NCI-H2029 treated with DMSO at 0.1 percent for 48 hours (cell line): Measurements from ENCODE around the gene DNASE1.
A peak's percentile ranks its signal among the peaks of the same experiment; 100 is the strongest.

Source experiments
- DNase-seq: peaks from one replicate; lab custom pipeline; 2025; lab: John Stamatoyannopoulos, UW

Gene DNASE1

DNA sequence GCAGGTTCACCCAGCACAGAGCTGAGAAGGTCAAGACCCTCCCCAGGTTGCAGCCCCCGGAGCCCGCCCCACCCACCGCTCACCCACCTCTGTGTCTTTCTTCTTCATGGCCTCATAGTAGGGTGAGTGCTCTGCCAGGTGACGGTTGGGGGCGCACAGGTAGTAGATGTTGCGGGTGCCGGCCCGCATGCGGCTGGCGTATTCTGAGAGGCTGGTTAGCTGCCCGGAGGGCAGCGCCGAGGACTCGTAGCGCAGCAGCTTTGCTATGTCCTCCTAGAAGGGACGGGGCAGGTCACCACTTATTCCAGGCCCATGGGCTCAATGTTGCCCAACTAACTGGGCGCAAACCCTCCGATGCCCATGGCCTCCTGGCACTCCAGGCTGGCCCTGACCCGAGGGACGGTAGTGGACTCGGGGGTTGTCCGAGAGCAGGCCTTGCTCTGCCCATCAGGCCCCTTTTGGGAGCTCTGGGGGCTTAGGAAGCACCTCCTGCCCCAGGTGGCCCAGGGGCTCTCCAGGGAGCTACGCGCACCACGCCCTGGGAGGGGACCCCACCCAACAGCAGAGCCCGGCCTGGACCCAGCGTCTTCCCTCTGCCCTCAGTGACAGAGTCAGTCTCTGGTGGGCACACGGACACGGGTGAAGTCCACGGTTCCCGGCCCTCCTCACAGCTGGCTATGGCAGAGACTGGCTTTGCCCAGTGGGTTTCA is 9.9 kb downstream of the DNASE1 start:
- no peak for DNase-seq

DNA sequence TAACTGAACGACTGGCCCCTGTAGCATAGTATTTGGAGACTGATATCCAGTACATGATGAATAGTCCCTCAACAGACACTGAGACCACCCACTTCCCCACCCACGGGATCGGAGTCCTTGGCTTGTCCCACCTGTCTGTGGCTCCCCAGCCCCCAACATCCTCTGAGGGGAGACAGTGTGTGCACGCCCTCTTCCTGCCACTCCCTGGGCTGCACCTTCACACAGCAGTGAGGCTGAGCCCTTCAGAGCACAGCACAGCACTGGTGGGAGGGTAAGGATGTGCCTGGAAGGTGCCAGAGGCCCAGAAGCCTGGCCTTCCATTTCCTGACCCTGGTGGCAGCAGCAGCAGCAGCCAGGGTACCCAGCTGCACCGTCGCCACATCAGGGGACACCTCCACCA is 11.0 kb downstream of the DNASE1 start:
- no peak for DNase-seq

DNA sequence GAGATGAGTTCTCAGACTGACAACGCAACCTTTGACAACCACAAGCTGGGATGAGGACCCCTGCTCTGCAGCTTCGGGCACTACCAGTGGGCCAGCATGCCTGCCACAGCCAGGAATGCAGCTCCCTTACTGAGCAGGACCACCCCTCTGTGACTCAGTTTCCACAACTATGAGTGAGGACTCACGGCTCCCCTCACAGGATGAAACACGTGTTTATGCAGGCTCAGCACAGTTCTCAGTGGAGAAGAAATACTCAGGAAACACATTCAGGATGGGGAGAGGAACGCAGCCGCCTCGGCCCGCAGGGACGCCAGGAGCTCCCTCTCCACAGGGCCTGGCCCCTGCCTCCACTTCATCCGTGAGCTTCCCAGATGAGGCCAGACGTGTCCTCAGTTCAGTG is 14.1 kb downstream of the DNASE1 start:
- DNase-seq: no peak

DNA sequence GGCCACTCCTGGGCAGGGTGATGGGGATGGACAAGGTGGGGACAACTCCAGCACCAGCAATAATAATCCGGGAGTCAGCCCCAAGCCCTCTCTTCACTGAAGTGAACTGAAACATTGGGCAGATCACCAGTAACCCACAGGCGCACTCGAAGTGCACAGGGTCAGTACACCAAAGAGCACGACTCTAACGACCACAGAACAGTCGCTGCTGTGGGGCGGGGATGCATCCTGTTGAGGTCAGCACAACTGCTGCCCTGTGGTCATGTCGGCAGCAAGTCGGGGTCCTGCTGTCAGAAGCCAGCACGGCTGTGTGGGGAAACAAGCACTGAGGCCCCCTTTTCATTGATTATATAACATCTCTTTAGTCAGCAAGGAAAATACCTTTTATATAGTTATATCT is 14.6 kb downstream of the DNASE1 start:
- no peak for DNase-seq

DNA sequence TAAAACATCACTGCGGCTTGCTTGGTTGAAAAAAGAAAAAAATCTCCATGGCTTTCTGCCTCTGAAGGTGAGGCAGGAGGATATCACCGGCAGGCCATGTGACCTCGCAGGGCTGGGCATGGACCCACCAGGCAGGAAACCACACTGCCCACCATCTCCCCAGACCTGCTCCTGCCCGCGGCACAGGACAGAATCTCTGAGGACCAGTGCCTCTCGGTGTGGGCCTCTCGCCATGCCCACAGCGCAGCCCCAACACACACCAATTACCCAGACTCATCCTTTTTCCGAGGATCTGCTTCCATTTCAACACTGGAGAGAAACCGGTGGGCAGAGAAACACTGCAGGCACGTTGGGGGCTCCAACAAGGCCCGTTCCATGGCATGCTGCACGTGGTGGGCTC is 16.2 kb downstream of the DNASE1 start:
- DNase-seq: no peak

DNA sequence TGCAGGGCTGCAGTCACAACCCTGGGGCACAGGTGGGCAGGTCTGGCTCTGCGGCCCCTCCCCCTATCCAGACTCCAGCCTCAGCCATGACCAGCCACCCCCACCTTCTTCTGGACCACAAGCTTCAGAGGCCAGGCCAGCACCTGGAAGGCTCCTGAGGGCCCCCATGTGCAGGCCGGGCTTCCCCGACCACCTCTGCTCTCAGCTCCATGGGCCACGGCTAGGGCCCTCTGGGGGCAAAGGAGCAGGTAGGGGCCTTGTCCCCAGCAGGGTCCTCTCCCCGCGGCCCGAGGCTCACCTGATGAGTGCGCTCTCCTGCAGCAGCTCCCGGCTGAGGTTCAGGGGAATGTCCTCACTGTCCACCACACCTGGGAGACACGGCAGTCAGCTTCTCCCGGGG is 16.9 kb downstream of the DNASE1 start:
- DNase-seq: no peak

DNA sequence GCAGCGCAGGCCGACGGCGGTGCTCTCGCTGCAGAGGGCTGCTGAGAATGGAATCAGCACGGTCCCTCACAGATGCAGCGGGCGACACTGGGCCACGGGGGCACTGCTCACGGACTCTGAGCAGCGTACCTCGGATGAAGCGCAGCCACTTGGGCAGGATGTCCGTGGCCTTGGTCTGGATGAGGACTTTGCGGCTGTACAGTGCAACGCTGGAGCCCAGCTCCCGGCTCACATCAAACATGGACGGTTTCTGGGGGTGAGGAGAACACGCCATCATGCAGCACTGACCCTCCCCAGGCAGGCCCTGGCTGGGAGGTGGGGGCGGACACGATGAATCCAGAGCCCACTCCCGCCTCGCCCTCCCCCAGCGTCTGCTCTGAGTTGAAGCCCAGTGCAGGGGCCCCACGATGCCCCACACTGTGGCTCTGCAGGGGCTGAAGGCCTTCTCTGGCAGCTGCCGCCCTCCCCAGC is 18.1 kb downstream of the DNASE1 start:
- DNase-seq: no peak

DNA sequence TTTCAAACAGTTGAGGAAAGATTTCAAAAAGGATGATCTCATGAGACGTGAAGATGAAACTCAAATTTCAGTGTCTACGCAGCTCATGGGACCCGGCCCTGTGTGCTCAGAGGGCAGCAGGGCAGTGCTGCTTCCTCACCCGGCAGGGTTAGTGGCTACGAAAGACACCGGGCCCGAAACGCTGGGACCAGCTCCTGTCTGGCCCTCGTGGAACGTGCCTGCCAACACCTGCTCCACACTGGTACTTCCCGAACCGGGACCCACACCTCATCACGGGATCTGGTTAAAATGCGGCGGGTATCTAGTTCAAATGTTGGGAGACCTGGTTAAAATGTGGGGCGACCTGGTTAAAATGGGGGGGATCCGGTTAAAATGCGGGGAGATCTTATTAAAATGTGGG is 18.7 kb downstream of the DNASE1 start:
- no peak for DNase-seq

DNA sequence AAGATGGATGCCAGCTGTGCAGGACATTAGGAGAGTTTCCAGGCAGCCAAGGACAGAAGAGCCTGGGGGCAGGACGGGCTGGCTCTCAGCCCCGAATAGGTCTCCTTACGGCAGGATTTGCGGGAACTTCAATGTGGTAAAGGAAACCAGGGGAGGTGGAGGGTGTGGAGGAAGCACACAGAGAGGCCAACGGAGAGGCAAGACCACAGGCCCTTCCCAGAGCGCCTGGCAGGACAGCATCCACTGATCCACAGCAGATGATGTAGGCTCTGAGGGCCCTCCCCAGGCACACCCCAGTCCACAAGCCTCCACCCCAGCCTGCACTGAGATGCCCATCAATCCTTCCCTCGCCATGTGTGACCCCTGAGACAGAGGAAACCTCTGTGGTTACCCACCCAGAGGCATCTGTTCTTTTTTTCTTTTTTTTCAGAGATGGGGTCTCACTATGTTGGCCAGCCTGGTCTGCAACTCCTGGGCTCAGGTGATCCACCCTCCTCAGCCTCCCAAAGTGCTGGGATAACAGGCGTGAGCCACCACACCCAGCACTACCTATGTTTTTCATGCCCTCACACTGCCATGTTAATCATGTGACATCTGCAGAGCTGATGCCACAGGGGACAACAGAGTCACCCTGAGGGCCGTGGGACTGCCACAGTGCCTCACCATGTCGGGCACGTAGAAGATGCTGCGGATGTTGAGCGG is 19.3 kb downstream of the DNASE1 start:
- DNase-seq: no peak

DNA sequence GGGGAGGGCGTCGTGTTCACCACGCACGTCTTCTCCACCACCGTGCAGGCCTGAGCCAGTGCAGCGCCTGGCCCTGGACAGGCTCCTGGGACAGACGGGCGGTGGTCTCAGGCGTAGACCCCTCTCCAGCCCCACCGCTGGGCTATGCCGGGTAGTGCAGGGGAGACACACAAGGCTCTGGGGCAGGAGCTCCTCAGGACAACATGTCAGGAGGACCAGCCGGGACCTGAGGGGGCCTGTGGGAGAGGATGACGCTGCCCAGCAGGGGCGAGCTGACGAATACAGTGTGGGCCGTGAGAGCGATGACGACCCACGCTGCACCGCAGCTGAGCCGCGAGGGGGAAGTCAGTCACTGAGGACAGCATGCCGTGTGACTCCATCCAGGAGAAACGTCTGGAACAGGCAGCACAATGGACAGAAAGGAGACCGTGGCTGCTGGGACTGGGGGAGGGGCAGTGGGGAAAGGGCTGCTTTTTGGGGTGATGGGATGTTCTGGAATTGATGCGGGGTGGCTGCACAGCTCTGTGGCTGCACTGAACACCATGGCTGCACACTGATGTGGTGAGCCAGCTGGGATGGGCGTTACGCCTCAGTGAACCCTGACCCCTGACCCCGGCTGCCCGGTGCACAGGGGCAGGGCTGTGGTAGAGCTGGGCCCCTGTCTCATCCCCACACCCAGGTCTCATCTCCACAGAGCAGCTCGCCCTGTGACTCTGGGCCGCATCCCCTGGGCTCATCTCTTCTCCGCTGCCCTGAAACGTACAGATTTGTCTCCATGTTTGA is 20.2 kb downstream of the DNASE1 start:
- DNase-seq: no peak

DNA sequence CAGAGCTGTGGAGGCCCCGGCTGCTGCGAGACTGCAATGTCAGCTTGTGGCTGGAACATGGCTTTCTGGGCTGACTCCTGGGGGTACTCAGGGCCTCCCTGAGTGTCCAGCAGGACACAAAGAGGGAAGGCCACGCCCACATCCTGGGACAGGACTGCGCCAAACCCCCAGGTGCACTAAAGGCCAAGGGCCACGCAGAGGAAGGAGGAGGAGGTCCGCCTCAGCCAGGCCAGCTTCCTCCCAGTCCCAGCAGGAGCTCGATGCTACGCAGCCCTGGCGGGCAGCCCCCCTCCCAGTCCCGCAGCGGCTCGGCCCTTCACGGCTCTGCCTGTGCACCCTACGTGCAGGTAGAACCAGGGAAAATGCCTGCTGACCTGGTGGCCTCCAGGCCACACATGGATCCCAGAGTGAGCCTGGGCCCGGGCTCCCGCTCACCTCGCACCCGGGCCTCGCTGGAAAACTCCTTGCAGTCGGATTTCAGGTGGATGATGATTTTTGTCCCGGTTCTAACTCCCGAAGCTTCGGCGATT is 21.2 kb downstream of the DNASE1 start:
- DNase-seq: no peak

DNA sequence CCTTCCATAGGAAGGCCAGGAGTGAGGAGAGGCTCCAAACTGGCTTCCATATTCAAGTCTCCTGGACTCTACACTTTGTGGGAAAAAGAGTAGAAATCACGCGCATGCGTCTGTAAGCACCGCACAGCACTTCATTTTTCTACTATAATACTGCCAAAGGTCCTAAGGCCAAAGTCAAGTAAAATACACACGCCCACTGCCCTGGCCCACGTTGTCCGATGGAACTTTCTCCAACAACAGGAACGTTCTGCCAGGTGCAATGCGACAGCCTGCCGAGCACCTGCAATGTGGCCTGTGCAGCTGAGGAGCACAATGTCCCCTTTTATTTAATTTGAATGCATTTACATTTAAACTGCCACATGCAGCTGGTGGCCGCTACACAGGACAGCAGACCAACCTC is 23.5 kb downstream of the DNASE1 start:
- DNase-seq: no peak

DNA sequence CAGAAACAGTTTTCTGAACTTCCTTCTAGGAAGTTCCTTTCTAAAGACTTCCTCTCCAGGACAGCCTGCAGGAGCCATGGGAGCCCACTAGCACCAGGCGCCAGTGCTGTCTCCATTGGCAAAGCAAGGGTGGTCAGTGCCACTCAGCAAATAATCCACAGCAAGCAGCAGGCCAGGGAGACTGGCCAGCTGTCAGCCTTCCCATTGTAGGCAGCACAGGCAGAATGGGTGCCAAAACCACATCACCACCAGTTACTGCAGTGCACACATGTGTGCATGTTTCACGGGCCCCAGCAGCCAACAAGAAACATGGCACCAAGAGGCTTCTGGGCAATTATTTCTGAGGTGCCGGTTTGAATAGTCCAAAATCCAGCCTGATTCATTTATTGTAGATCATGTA is 26.7 kb downstream of the DNASE1 start:
- no peak for DNase-seq

DNA sequence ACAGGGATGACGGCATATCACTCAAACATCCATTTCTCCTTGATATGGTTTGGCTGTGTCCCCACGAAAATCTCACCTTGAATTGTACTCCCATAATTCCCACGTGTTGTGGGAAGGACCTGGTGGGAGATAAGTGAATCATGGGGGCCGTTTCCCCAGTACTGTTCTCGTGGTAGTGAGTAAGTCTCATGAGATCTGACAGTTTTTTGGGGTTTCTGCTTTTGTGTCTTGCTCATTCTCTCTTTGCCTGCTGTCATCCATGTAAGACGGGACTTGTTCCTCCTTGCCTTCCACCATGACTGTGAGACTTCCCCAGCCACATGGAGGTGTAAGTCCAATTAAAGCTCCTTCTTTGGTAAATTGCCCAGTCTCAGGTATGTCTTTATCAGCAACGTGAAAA is 32.5 kb downstream of the DNASE1 start:
- no peak for DNase-seq

DNA sequence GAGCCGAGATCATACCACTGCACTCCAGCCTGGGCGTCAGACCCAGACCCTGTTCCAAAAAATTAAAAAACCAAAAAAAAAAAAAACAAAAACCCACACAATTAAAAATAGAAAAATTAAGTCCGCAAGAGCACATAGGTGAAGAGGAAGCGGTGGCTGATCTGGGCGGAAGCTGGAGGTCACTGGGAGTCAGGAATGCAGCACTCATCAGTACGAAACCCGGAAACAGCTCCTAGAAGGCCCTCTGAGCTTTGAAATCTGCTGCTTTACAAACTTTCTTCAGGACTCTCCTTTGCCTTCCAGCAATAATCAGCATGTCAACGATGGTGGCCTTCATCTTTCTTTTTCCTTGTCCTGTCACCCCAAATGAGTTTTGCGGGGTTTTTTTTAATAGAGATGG is 33.3 kb downstream of the DNASE1 start:
- no peak for DNase-seq

DNA sequence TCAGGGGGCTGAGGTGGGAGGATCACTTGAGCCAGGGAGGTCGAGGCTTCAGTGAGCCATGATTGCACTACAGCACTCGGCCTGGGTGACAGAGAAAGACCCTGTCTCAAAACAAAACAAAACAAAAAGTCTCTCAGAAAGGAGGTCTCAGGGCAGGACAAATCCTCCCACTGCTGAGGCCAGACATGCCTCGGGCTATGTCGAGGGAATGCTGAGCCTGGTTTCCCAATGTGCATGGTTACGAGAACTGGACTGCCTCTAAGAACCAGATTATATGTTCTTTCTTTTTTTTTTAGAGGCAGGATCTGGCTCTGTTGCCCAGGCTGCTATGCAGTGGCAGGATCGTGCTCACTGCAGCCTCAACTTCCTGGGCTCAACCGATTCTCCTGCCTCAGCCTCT is 35.2 kb downstream of the DNASE1 start:
- DNase-seq: no peak

DNA sequence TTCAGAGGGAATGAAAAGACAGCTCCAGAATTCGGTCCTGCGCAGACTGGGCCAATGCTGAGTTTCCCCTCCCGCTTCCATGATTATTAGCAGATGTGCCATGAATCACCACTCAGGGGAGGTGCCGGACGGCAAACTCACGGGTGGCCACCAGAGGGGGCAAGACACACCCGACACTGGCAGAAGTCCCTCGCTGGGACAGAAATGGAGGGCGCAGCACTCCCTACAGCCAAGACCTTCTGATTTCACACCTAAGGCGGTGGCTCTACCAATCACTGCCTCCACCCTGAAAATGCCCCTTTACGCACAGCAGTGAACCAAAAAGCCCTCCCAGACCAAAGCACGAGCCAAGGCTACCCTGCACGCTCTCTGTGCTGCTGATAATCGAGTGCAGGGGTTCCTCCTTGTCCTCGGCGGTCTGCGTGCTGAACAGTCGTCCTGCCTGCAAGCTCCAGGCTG is 36.0 kb downstream of the DNASE1 start:
- DNase-seq: peak; percentile 24

DNA sequence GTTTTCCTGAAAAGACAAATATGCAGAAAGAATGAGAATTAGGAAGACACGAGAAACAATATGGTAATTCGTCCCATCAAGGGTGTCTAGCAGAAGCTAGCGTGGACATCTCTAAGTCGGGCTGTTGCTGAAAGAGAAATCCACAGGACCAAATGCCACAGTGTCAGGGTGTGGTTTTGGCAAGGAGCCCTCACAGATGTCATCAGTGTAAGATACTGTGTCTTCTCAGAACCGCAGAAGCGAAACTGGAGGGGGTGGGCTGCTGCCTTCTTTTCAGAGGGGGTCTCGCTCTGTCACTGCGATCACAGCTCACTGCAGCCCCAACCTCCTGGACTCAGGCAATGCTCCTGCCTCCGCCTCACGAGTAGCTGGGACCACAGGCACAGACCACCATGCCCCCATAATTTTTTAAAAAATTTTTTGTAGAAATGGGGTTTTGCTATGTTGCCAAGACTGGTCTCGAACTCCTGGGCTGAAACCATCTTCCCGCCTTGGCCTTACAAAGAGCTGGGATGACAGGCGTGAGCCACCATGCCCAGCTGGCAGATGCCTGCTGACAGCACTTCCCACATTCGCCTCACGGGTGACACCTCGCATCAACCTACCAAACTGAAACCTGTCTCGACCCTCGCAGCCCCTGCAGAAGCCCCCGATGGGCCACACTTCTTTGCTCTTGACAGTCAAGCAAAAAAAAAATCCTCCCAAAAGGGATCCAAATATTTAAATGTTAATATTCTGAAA is 36.7 kb downstream of the DNASE1 start:
- no peak for DNase-seq

DNA sequence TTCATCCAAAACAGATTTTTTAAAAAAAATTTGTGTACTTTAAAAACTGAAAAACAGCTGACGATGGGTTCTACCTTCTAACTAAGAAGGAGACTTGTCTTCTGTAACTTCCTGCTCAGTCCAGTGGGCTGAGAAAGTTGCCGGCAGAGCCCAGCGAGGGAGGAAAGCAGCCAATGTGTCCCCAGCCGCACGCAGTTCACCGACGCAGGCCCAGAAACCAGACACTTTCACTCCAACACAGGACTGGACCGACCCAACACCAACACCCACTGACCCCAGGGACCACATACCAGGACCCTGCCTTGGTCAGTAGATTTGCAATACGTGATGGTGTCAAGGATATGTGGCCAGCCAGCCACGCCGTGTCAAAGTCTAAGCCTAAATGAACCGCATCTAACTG is 37.3 kb downstream of the DNASE1 start:
- no peak for DNase-seq

DNA sequence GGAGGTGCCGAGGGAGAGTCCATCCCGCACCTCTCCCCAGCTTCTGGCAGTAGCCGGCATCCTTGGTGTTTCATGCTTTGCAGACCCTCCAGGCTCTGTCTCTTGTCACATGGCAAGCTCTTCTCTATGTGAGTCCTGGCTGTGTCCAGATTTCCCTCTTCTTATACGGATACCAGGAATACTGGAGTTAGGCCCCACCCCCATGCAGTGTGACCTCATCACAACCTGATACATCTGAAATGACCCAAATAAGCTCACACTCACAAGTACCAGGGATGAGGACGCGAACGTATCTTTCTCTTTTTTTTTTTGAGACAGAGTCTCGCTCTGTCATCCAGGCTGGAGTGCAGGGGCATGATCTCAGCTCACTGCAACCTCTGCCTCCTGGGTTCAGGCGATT is 39.6 kb downstream of the DNASE1 start:
- no peak for DNase-seq

DNA sequence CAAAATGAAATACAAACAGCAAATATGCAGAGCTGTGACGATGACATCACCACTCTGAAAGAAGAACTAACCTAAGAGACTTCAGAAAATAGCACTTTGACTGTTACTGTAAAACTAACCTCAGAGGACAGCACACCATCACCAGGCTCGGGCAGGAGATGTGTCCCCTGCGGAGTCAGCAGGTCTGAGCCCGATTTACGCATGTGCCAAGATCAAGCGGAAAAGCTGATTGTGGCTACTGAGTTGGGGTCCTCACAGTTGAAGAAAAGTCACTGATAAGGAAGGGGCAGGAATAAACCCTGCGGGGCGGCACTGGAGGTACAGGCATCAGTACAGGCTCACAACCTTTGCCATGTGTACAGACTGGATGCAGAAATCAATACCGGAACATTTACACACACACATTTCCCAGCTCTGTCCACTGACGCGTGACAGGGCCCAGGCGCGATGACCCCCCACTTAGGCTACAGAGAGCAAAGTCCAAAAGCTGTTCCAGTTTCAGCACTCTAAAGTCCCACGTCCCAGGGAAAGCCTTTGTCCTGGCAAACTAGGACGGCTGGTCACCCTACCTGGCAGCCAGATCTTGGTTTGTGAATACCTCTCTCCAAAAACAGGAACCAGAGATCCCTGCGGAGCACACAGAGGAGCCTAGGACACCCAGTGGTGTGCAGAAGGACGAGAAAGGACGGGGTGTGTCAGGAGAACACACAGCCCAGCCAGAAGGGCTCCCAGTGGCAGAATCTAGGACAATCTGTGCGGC is 41.3 kb downstream of the DNASE1 start:
- DNase-seq: no peak
